Measurements from ENCODE around the gene PLET1. TPM values are rescaled to one million over a fixed set of nuclear protein-coding genes. Genes with fewer than 3 reads are reported as not detected.

The PLET1 gene
- total RNA-seq, 1 donor from 2014 or later, result not detected

- peaks cover 31% of the 10 kb centered on the region for H3K36me3 Mint-ChIP-seq (ENCODE audit: low read depth)
Observed at GRCh38 chr11:112225753-112226061, 35.0 kb downstream of the PLET1 start.

GRCh38 chr11:112223754-112224532 lies 36.7 kb downstream of the PLET1 start:
- no peak for DNase-seq

More at GRCh38 chr11:112225753-112226061, 35.0 kb downstream of the PLET1 start:
- Mint-ChIP-seq H3K9me3 (no peaks in the 10 kb centered on the region), H3K27me3 (peaks cover 3% of the 10 kb centered on the region), H3K4me1 (peaks cover 18% of the 10 kb centered on the region), H3K27ac (peak overlapping the region; percentile 94), H3K4me3 (peak overlapping the region; percentile 94)
- intact Hi-C loops (cut with micrococcal nuclease), result loop anchor here (1.0 to 2.0 kb wide), 4 partner anchors 55 to 1089 kb away; partner anchors contain the start of gene TTC12
- DNase-seq, result no peak

DNA sequence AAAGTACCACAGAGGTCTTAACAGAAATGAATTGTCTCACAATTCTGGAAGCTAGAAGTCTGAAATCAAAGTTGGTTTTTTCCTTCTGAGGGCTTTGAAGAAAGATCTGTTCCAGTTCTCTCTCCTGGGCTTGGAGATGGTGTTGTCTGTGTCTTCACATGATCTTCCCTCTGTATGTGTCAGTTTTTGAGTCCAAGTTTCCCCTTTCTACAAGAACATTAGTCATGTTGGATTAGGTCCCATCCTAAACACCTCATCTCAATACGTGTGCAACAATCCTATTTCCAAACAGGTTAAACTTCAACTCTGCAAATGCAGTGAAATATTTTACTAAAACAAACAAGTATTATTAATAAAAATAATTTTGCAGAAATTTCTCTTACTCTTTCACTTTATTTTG lies 37.5 kb downstream of the PLET1 start:
- DNase-seq, result no peak

More at GRCh38 chr11:112223754-112224532, 36.7 kb downstream of the PLET1 start:
- Mint-ChIP-seq H3K4me3 (no peak overlapping the region), H3K27me3 (peaks cover 3% of the 10 kb centered on the region), H3K36me3 (ENCODE audit: low read depth) (peaks cover 16% of the 10 kb centered on the region), H3K4me1 (peaks cover 25% of the 10 kb centered on the region), H3K27ac (no peak overlapping the region), H3K9me3 (no peaks in the 10 kb centered on the region)
- intact Hi-C loops (cut with micrococcal nuclease), result no loop called here

DNA sequence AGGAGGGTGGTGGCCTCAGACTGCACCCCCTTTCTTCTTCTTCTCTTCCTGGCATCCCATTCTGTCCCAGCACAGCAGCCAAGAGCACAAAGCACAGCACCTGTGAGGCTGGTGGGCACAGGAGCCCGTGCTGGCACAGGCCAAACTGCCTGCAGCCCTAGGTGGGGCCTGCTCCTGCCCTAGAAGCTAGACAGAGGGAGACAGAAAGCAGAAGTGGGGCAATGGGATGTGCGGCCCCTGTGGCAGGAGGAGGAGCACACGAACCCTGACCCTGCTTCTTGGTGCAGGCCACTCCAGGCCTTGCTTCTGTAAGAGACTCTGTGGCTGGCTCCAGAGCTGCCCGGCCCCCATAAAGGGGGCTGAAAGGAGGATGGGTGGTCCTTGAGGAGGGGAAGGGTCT lies 38.4 kb downstream of the PLET1 start:
- Mint-ChIP-seq H3K36me3 (ENCODE audit: low read depth) (peaks cover 2% of the 10 kb centered on the region), H3K27me3 (peaks cover 3% of the 10 kb centered on the region), H3K27ac (no peak overlapping the region), H3K4me3 (no peak overlapping the region), H3K9me3 (no peaks in the 10 kb centered on the region), H3K4me1 (peaks cover 15% of the 10 kb centered on the region)
- intact Hi-C loops (cut with micrococcal nuclease), result no loop called here
- no peak for DNase-seq

More for the DNA sequence above, 37.5 kb downstream of the PLET1 start:
- Mint-ChIP-seq H3K36me3 (ENCODE audit: low read depth) (peaks cover 7% of the 10 kb centered on the region), H3K27me3 (peaks cover 3% of the 10 kb centered on the region), H3K4me3 (no peak overlapping the region), H3K9me3 (no peaks in the 10 kb centered on the region), H3K4me1 (peaks cover 21% of the 10 kb centered on the region), H3K27ac (no peak overlapping the region)
- intact Hi-C loops (cut with micrococcal nuclease), result no loop called here

GRCh38 chr11:112221274-112221835 lies 39.3 kb downstream of the PLET1 start:
- peaks cover 12% of the 10 kb centered on the region for H3K4me1 Mint-ChIP-seq
- H3K27ac Mint-ChIP-seq, result no peak overlapping the region
- intact Hi-C loops (cut with micrococcal nuclease), result no loop called here
- H3K36me3 Mint-ChIP-seq (ENCODE audit: low read depth), result no peaks in the 10 kb centered on the region
- DNase-seq, result no peak
- no peaks in the 10 kb centered on the region for H3K9me3 Mint-ChIP-seq
- H3K4me3 Mint-ChIP-seq, result no peak overlapping the region
- peaks cover 3% of the 10 kb centered on the region for H3K27me3 Mint-ChIP-seq

DNA sequence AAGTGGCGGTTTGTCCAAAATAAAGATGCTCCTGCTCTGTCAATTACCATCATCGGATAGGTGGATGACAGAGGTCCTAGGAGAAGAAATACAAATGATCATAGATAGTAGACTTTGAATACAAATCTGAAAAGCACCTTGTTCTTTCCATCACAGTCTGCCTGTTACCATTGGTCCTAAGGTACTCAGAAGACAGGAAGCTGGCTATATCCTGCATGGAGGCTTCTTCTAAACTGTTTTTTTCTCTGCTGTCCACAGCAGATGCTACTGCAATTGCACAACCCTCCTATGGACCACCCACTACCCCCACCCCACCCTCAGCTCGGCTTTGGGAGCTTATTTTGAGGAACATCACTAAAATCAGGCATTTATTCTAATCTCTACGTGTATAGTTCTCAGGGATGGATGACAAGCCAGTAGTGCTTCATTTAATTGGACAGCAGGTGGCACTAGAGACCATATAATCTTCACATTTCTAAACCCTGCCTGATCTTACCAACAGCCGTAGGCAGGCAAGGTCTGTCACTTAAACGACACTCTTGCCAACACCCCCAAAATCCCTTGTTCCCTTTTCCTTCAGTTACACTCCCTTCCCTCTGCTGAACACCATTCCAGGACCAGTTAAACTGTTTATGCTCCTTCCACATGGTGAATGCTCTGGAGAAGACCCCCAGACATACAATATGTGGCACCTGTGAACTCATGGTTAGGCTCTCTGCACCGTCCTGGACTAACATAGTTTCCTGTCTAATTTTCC lies 41.0 kb downstream of the PLET1 start:
- H3K27me3 Mint-ChIP-seq, result peaks cover 8% of the 10 kb centered on the region
- peak; percentile 86 for DNase-seq

GRCh38 chr11:112216561-112217105 lies 44.0 kb downstream of the PLET1 start:
- no peak overlapping the region for H3K4me3 Mint-ChIP-seq
- H3K27ac Mint-ChIP-seq, result no peak overlapping the region
- no peaks in the 10 kb centered on the region for H3K36me3 Mint-ChIP-seq (ENCODE audit: low read depth)
- H3K9me3 Mint-ChIP-seq, result no peaks in the 10 kb centered on the region
- H3K27me3 Mint-ChIP-seq, result peaks cover 10% of the 10 kb centered on the region
- H3K4me1 Mint-ChIP-seq, result peaks cover 11% of the 10 kb centered on the region
- no peak for DNase-seq
- intact Hi-C loops (cut with micrococcal nuclease), result loop anchor here (5.0 to 10.0 kb wide), 3 partner anchors 238 to 1316 kb away; no protein-coding TSS in a partner anchor

More for the DNA sequence above, 41.0 kb downstream of the PLET1 start:
- Mint-ChIP-seq H3K4me1 (peaks cover 10% of the 10 kb centered on the region), H3K36me3 (ENCODE audit: low read depth) (no peaks in the 10 kb centered on the region), H3K9me3 (no peaks in the 10 kb centered on the region), H3K27ac (no peak overlapping the region), H3K4me3 (no peak overlapping the region)
- intact Hi-C loops (cut with micrococcal nuclease), result loop anchor here (1.0 to 10.0 kb wide), 7 partner anchors 61 to 1313 kb away; no protein-coding TSS in a partner anchor

DNA sequence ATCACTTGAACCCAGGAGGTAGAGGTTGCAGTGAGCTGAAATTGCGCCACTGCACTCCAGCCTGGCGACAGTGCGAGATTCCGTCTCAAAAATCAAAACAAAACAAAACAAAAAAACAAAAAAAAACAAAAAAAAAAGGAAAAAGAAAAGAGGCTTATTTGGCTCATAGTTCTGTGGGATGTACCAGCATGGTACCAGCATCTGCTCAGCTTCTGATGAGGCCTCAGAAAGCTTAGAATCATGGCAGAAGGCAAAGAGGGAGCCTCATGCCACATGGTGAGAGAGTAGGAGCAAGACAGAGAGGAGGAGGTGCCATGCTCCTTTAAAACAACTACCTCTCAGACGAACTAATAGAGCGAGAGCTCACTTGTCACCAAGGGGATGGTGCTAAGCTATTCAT lies 45.0 kb downstream of the PLET1 start:
- Mint-ChIP-seq H3K36me3 (ENCODE audit: low read depth) (no peaks in the 10 kb centered on the region), H3K4me3 (no peak overlapping the region), H3K27me3 (peaks cover 12% of the 10 kb centered on the region), H3K9me3 (no peaks in the 10 kb centered on the region), H3K4me1 (peaks cover 17% of the 10 kb centered on the region), H3K27ac (no peak overlapping the region)
- DNase-seq, result no peak
- intact Hi-C loops (cut with micrococcal nuclease), result loop anchor here (5.0 to 10.0 kb wide), 3 partner anchors 239 to 1317 kb away; no protein-coding TSS in a partner anchor

DNA sequence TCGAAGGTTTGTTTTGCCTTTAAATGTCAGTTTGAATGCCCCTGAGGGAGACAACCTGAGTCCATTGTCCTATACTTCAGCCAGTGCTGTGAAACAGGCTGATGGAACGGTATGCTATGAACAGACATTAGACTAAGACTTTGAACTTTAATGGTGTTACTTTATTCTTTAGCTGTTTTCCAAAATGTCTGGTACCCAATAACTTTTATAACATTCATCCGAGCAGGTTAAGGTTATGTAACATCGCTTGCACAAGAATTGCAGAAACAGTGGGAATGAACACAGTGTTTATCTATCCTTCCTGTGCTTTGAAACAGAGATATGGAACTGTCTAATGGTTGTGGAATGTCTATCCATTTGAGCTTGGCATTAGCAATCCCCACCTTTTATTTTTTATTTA lies 46.9 kb downstream of the PLET1 start:
- peaks cover 20% of the 10 kb centered on the region for H3K27me3 Mint-ChIP-seq
- intact Hi-C loops (cut with micrococcal nuclease), result loop anchor here (10.0 kb wide), 2 partner anchors 241 to 901 kb away; no protein-coding TSS in a partner anchor
- no peaks in the 10 kb centered on the region for H3K36me3 Mint-ChIP-seq (ENCODE audit: low read depth)
- no peaks in the 10 kb centered on the region for H3K9me3 Mint-ChIP-seq
- no peak overlapping the region for H3K4me3 Mint-ChIP-seq
- peaks cover 10% of the 10 kb centered on the region for H3K4me1 Mint-ChIP-seq
- H3K27ac Mint-ChIP-seq, result no peak overlapping the region
- no peak for DNase-seq

GRCh38 chr11:112212710-112213109 lies 48.0 kb downstream of the PLET1 start:
- intact Hi-C loops (cut with micrococcal nuclease), result loop anchor here (10.0 kb wide), 2 partner anchors 242 to 902 kb away; no protein-coding TSS in a partner anchor
- Mint-ChIP-seq H3K27me3 (peaks cover 20% of the 10 kb centered on the region), H3K4me1 (peaks cover 10% of the 10 kb centered on the region), H3K36me3 (ENCODE audit: low read depth) (no peaks in the 10 kb centered on the region), H3K9me3 (no peaks in the 10 kb centered on the region), H3K27ac (no peak overlapping the region), H3K4me3 (no peak overlapping the region)
- no peak for DNase-seq

GRCh38 chr11:112212290-112212689 lies 48.4 kb downstream of the PLET1 start:
- DNase-seq, result no peak
- Mint-ChIP-seq H3K27me3 (peaks cover 20% of the 10 kb centered on the region), H3K4me1 (peaks cover 10% of the 10 kb centered on the region), H3K4me3 (no peak overlapping the region), H3K27ac (no peak overlapping the region), H3K36me3 (ENCODE audit: low read depth) (no peaks in the 10 kb centered on the region), H3K9me3 (no peaks in the 10 kb centered on the region)
- intact Hi-C loops (cut with micrococcal nuclease), result loop anchor here (10.0 kb wide), 2 partner anchors 243 to 903 kb away; no protein-coding TSS in a partner anchor

- Mint-ChIP-seq H3K9me3 (no peaks in the 10 kb centered on the region), H3K4me3 (no peak overlapping the region), H3K27me3 (peaks cover 23% of the 10 kb centered on the region), H3K36me3 (ENCODE audit: low read depth) (no peaks in the 10 kb centered on the region), H3K27ac (no peak overlapping the region), H3K4me1 (peaks cover 10% of the 10 kb centered on the region)
- DNase-seq, result no peak
- intact Hi-C loops (cut with micrococcal nuclease), result loop anchor here (10.0 kb wide), 2 partner anchors 243 to 903 kb away; no protein-coding TSS in a partner anchor
Observed at GRCh38 chr11:112211536-112211935, 49.1 kb downstream of the PLET1 start.

DNA sequence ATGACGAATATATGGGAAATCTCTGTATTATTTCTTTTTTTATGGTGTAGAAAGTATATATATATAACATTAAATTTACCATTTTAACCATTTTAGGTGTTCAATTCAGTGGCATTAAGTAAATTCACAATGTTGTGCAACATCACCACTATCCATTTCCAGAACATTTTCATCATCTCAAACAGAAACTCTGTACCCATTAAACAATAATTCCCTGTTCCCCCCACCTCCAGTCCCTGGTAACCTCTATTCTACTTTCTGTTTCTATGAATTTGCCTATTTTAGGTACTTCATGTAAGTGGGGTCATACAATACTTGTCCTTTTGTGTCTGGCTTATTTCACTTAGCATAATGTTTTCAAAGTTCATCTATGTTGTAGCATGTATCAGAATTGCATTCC lies 49.8 kb downstream of the PLET1 start:
- H3K4me1 Mint-ChIP-seq, result peaks cover 10% of the 10 kb centered on the region
- peaks cover 20% of the 10 kb centered on the region for H3K27me3 Mint-ChIP-seq
- intact Hi-C loops (cut with micrococcal nuclease), result loop anchor here (10.0 kb wide), 2 partner anchors 244 to 904 kb away; no protein-coding TSS in a partner anchor
- H3K36me3 Mint-ChIP-seq (ENCODE audit: low read depth), result no peaks in the 10 kb centered on the region
- no peak overlapping the region for H3K4me3 Mint-ChIP-seq
- H3K27ac Mint-ChIP-seq, result no peak overlapping the region
- no peak for DNase-seq
- no peaks in the 10 kb centered on the region for H3K9me3 Mint-ChIP-seq
